PC-3 (cell line): Measurements from ENCODE around the gene HDLBP. TPM values are rescaled to one million over a fixed set of nuclear protein-coding genes. Genes with fewer than 3 reads are reported as not detected.

ENCODE experiments used
- ATAC-seq: fragments of 200-7000 bp; cut with Tn5 transposase; 2 replicates; pipeline ENCODE4 v1.9.1; 2020; ENCODE audit warnings: mild to moderate bottlenecking, moderate library complexity
- BruUV-seq: library from RNA; stranded (reverse); fragments of 400-500 nt; replicated peaks from 2 replicates; lab custom pipeline; 2021; lab: Mats Ljungman, UMichigan
- CTCF ChIA-PET: fragments of 300-600 bp; sonication (Branson Sonifier 250); formaldehyde crosslinking; loops from one replicate; lab custom pipeline; 2022; ENCODE audit warnings: antibody characterized with exemption; lab: Charles Lee
- POLR2A ChIA-PET: fragments of 300-600 bp; sonication (Branson Sonifier 250); formaldehyde crosslinking; loops from one replicate; lab custom pipeline; 2022; ENCODE audit warnings: antibody characterized with exemption; ENCODE audit not compliant: unreplicated experiment; lab: Charles Lee
- DNase-seq: peaks from one replicate; pipeline ENCODE4 v3.0.0-alpha.2; 2015
- H2AFZ ChIP-seq: fragments of 300-600 bp; sonication (generic); 2 replicates; pipeline ENCODE4 v1.6.0; 2016; ENCODE audit warnings: antibody characterized with exemption, low read length
- H3F3A ChIP-seq: fragments of 300-600 bp; sonication (generic); one replicate; pipeline ENCODE4 v1.6.0; 2017; ENCODE audit warnings: antibody characterized with exemption, low read length, control low read depth, mild to moderate bottlenecking; ENCODE audit not compliant: unreplicated experiment
- H3K27ac ChIP-seq: fragments of 300-600 bp; sonication (generic); 2 replicates; pipeline ENCODE4 v1.5.1; 2016; ENCODE audit warnings: mild to moderate bottlenecking, low read length
- H3K27me3 ChIP-seq: fragments of 300-600 bp; sonication (generic); 2 replicates; pipeline ENCODE4 v1.6.1; 2016; ENCODE audit warnings: low read length, mixed read lengths
- H3K36me3 ChIP-seq: fragments of 300-600 bp; sonication (generic); 2 replicates; pipeline ENCODE4 v1.6.1; 2016; ENCODE audit warnings: low read depth, mixed run types, low read length, mixed read lengths
- H3K4me1 ChIP-seq: fragments of 300-600 bp; sonication (generic); 2 replicates; pipeline ENCODE4 v1.5.1; 2016; ENCODE audit warnings: low read length; ENCODE audit not compliant: insufficient read depth
- H3K4me2 ChIP-seq: fragments of 300-600 bp; sonication (generic); 2 replicates; pipeline ENCODE4 v1.6.0; 2016; ENCODE audit warnings: low read length
- H3K4me3 ChIP-seq: fragments of 300-600 bp; sonication (generic); 2 replicates; pipeline ENCODE4 v1.5.1; 2016; ENCODE audit warnings: mild to moderate bottlenecking, low read length, mixed read lengths
- H3K79me2 ChIP-seq: fragments of 300-600 bp; sonication (generic); 2 replicates; pipeline ENCODE4 v1.6.1; 2017; ENCODE audit warnings: low read length, mixed read lengths
- H3K9ac ChIP-seq: fragments of 300-600 bp; sonication (generic); 2 replicates; pipeline ENCODE4 v1.6.0; 2016; ENCODE audit warnings: mild to moderate bottlenecking, low read length
- H3K9me2 ChIP-seq: fragments of 300-600 bp; sonication (generic); replicated peaks from 2 replicates; pipeline ENCODE4 v1.6.1; 2016; ENCODE audit warnings: mixed run types, low read length, mixed read lengths
- H3K9me3 ChIP-seq: fragments of 300-600 bp; sonication (generic); 2 replicates; pipeline ENCODE4 v1.6.1; 2016; ENCODE audit warnings: low read length, mixed read lengths
- H4K20me1 ChIP-seq: fragments of 300-600 bp; sonication (generic); 2 replicates; pipeline ENCODE4 v1.6.1; 2016; ENCODE audit warnings: low read length, mixed read lengths
- EZH2 ChIP-seq: fragments of 300-600 bp; sonication (generic); IDR thresholded peaks from one replicate; pipeline ENCODE4 v1.6.1; 2017; ENCODE audit warnings: antibody characterized with exemption, mild to moderate bottlenecking, low read length; ENCODE audit not compliant: unreplicated experiment
- EZH2phosphoT487 ChIP-seq: fragments of 300-600 bp; sonication (generic); IDR thresholded peaks from 2 replicates; pipeline ENCODE4 v1.6.1; 2018; ENCODE audit warnings: mild to moderate bottlenecking, antibody characterized with exemption, low read length, borderline replicate concordance
- intact Hi-C: fragments of 100-400 bp; cut with micrococcal nuclease; formaldehyde crosslinking; loops from 2 replicates; pipeline ENCODE4 v1.9.0; 2023
- total RNA-seq: library from RNA; depleted of rRNA; stranded (reverse); fragments of >200 nt; gene quantifications from 2 replicates; pipeline ENCODE4 v1.2.3, GENCODE V29; 2014
- TF ChIP-seq, protein P1 (sequence below): fragments of 300-600 bp; sonication (generic); conservative IDR thresholded peaks from 2 replicates; pipeline ENCODE4 v1.5.1; 2017; ENCODE audit warnings: antibody characterized with exemption, low read depth, mild to moderate bottlenecking, low read length

The HDLBP gene
- total RNA-seq, 1 experiment from 2014 or later: 410 TPM

DNA sequence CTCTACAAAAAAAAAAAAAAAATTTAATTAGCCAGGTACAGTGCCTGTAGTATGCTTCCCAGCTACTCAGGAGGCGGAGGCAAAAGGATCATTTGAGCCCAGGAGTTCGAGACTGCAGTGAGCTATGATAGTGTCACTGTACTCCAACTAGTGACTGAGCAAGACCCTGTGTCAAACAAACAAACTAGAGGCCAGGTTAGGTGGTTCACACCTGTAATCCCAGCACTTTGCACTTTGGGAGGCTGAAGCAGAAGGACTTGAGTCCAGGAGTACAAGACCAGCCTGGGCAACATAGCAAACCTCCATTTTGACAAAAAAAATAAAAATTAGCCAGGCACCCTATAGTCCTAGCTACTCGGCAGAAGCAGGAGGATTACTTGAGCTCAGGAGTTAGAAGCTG is 13.4 kb downstream of the HDLBP start:
- Histone ChIP-seq H3K27ac (no peak overlapping the region), H3K9me3 (no peaks in the 10 kb centered on the region), H3K4me3 (no peak overlapping the region), H2AFZ (no peak overlapping the region), H3K9ac (no peak overlapping the region), H3K4me2 (no peak overlapping the region), H3K4me1 (no peaks in the 10 kb centered on the region; the same call in 1 of the 2 replicates), H3K27me3 (no peaks in the 10 kb centered on the region), H3F3A (no peaks in the 10 kb centered on the region), H3K79me2 (peaks cover 95% of the 10 kb centered on the region), H3K36me3 (no peaks in the 10 kb centered on the region), H4K20me1 (peaks cover 33% of the 10 kb centered on the region), H3K9me2 (no peaks in the 10 kb centered on the region)
- TF ChIP-seq, protein P1, sequence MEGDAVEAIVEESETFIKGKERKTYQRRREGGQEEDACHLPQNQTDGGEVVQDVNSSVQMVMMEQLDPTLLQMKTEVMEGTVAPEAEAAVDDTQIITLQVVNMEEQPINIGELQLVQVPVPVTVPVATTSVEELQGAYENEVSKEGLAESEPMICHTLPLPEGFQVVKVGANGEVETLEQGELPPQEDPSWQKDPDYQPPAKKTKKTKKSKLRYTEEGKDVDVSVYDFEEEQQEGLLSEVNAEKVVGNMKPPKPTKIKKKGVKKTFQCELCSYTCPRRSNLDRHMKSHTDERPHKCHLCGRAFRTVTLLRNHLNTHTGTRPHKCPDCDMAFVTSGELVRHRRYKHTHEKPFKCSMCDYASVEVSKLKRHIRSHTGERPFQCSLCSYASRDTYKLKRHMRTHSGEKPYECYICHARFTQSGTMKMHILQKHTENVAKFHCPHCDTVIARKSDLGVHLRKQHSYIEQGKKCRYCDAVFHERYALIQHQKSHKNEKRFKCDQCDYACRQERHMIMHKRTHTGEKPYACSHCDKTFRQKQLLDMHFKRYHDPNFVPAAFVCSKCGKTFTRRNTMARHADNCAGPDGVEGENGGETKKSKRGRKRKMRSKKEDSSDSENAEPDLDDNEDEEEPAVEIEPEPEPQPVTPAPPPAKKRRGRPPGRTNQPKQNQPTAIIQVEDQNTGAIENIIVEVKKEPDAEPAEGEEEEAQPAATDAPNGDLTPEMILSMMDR: no peak
- TF ChIP-seq EZH2: no peak
- TF ChIP-seq EZH2phosphoT487: no peak
- BruUV-seq: no TSS peak
- CTCF ChIA-PET: no interaction called here
- POLR2A ChIA-PET: interaction anchor here (0.6 kb wide), 1 partner anchor 13 kb away, joined by 5 read pairs; the partner anchor contains the start of gene HDLBP
- no peak for DNase-seq
- intact Hi-C loops: no loop called here
- ATAC-seq: no peak

GRCh38 chr2:241300000-241300399 is 15.5 kb downstream of the HDLBP start:
- 0 out of 2 replicates have a peak, but pooled peaks cover 4% of the 10 kb centered on the region for H3K36me3 ChIP-seq
- H3K9me2 ChIP-seq: no peaks in the 10 kb centered on the region
- no peak overlapping the region for H3K4me3 ChIP-seq
- no peaks in the 10 kb centered on the region for H3K27me3 ChIP-seq
- DNase-seq (no peak), ATAC-seq (no peak)
- TF ChIP-seq, protein P1: no peak
- TF ChIP-seq EZH2phosphoT487: no peak
- no peak for TF ChIP-seq EZH2
- peaks cover 48% of the 10 kb centered on the region for H4K20me1 ChIP-seq
- H3K4me2 ChIP-seq: no peak overlapping the region
- peaks cover 95% of the 10 kb centered on the region for H3K79me2 ChIP-seq
- no peaks in the 10 kb centered on the region for H3K9me3 ChIP-seq
- CTCF ChIA-PET: no interaction called here
- H3K4me1 ChIP-seq: no peaks in the 10 kb centered on the region; the same call in 1 of the 2 replicates
- POLR2A ChIA-PET: no interaction called here
- no peaks in the 10 kb centered on the region for H3F3A ChIP-seq
- H3K9ac ChIP-seq: no peak overlapping the region
- H3K27ac ChIP-seq: no peak overlapping the region
- no TSS peak for BruUV-seq
- intact Hi-C loops: no loop called here
- no peak overlapping the region for H2AFZ ChIP-seq

DNA sequence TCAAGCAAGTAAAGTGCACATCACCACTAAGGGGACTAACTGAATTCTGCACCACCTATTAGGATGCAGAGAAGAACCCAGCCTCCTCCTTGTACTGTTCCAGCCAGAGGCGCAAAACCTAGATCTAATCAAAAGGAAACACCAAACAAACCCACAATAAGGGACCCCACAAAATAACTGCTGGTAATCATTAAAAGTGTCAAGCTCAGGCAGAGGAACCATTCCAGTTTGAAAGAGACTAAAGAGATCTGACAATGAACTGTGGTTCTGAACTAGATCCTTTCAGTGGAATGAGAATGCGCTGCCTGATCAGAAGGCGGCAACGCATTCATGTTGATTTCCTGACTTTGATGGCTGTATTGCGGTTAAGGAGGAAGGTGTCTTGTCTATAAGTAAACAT is 16.8 kb downstream of the HDLBP start:
- no peaks in the 10 kb centered on the region for H3K9me2 ChIP-seq
- no peak overlapping the region for H3K4me3 ChIP-seq
- POLR2A ChIA-PET: no interaction called here
- no peaks in the 10 kb centered on the region; the same call in 1 of the 2 replicates for H3K4me1 ChIP-seq
- no peak for DNase-seq
- peaks cover 48% of the 10 kb centered on the region for H4K20me1 ChIP-seq
- no TSS peak for BruUV-seq
- H3K9me3 ChIP-seq: no peaks in the 10 kb centered on the region
- no peaks in the 10 kb centered on the region for H3K27me3 ChIP-seq
- intact Hi-C loops: no loop called here
- H3K9ac ChIP-seq: no peak overlapping the region
- no peak for ATAC-seq
- no peaks in the 10 kb centered on the region for H3F3A ChIP-seq
- H3K36me3 ChIP-seq: 0 out of 2 replicates have a peak, but pooled peaks cover 4% of the 10 kb centered on the region
- H3K79me2 ChIP-seq: peaks cover 95% of the 10 kb centered on the region
- no peak overlapping the region for H3K27ac ChIP-seq
- H2AFZ ChIP-seq: no peak overlapping the region
- CTCF ChIA-PET: no interaction called here
- TF ChIP-seq, protein P1: no peak
- no peak for TF ChIP-seq EZH2
- no peak for TF ChIP-seq EZH2phosphoT487
- no peak overlapping the region for H3K4me2 ChIP-seq
